Pulmonary artery endothelial cell (primary cell): ENCODE data around the gene HSPB9. TPM values are rescaled to one million over a fixed set of nuclear protein-coding genes. Genes with fewer than 3 reads are reported as not detected.

Experiments used
- DNase-seq: peaks from one replicate; pipeline ENCODE4 v3.0.0-alpha.2; 2011; ENCODE audit warnings: low read depth, low spot score
- total RNA-seq: library from RNA; depleted of rRNA; stranded (reverse); fragments of >200 nt; gene quantifications from 2 replicates; pipeline ENCODE4 v1.2.3, GENCODE V29; 2014

The HSPB9 gene, protein sequence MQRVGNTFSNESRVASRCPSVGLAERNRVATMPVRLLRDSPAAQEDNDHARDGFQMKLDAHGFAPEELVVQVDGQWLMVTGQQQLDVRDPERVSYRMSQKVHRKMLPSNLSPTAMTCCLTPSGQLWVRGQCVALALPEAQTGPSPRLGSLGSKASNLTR
- not detected in 2 replicates for total RNA-seq

DNA sequence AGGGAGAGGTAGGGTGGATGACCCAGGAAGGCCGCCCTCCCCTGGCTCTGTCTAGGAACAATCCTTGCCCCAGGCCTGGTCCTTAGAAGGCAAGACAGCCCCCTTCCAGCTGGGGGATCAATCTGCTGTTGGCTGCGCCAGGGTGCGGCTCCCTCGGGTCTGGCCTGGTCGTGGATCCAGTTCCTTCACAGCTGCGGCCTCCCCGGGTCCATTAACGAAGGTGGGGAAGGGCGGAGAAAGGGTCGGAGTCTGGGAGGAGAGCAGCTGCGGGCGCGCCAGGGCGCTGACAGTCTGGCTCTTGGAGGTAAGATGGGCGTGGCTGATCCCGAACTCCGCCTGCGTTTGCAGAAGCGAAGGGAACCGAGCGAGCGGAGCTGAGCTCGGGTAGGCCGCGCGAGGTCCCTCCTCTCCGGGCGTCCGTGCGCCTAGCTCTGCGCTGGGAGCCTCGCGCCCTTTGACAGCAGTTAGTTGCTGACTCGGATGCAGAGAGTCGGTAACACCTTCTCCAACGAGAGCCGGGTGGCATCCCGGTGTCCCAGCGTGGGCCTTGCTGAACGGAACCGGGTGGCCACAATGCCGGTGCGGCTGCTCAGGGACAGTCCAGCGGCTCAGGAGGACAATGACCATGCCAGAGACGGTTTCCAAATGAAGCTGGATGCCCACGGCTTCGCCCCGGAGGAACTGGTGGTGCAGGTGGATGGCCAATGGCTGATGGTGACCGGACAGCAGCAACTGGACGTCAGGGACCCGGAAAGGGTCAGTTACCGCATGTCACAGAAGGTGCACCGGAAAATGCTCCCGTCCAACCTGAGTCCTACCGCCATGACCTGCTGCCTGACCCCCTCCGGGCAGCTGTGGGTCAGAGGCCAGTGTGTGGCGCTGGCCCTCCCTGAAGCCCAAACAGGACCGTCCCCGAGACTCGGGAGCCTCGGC is at the start of gene HSPB9:
TSS of gene HSPB9 (plus strand) at position 434 of the 933 bp plus-strand sequence. CDS start at position 481, 47 bp downstream.
- no peak for DNase-seq

DNA sequence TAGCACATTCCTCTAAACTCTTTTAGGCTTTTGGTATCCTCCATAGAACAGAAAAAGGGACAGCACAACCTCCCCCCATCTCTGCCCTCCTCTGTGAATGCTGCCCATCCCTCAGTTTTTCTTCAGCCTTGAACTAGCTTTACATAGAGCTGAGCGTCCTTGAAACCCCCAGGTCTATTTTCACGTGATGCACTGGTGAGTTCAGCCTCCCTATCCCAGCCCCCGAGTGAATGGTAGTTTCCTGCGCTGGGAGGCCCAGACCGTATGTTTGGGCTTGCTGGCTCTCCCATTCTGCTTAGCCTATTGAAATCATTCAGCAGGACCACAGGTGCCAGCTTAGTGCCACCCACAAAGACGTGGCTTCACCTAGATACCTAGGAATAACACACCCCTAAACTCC is 46.8 kb upstream of the HSPB9 start:
- no peak for DNase-seq

DNA sequence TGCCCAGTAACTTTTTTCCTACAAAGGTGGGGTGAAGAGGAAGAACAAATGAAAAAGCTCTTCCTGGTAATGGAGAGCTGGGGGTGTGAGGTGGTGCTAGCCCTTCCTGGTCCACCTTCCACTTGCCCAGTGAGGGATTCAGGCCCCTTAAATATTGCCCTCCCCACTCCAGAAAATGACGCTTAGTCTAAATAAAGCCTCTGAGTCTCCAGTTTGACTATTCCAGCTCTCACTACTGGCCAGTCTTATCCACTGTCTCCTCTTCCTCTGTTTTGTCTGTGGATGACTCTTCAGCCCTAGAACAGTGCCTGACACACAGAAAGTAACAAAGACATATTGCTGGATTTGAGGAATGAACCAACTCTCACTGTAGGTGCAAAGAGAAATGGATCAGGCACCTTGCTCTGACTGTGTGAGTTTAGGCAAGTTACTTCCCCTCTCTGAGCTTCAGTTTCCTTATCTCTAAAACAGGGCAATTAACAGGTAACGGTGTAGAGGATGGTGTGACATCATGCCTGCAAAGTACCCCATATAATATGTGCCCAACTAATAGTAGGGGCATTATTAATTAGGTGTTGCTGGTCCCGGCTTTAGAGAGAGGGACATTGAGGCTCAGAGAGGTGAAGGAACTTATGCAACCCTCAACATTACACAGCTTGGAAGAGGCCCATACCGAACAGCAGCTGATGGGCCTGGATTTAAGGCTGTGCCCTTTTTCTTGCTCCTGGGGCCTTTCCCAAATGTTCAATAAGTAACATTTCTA is 45.6 kb upstream of the HSPB9 start:
- no peak for DNase-seq

DNA sequence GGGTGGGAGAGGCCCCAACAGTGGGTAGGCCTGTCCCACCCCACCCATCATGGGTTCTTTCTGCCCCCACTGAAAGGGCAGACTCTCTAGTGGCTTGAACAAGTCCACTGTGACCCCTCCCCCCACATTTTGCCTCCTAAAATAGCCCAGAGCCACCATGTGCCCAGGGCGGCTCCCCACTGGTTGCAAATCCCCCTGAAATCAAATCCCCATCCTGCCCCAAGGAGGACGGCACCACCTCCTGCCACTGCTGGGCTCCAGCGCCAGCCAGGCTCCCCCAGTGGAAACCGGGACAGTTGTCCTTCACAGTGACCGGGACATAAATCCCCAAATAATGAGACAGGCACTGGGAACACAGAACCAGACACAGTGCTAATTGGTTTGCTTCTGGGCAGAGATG is 44.8 kb upstream of the HSPB9 start:
- DNase-seq = no peak

DNA sequence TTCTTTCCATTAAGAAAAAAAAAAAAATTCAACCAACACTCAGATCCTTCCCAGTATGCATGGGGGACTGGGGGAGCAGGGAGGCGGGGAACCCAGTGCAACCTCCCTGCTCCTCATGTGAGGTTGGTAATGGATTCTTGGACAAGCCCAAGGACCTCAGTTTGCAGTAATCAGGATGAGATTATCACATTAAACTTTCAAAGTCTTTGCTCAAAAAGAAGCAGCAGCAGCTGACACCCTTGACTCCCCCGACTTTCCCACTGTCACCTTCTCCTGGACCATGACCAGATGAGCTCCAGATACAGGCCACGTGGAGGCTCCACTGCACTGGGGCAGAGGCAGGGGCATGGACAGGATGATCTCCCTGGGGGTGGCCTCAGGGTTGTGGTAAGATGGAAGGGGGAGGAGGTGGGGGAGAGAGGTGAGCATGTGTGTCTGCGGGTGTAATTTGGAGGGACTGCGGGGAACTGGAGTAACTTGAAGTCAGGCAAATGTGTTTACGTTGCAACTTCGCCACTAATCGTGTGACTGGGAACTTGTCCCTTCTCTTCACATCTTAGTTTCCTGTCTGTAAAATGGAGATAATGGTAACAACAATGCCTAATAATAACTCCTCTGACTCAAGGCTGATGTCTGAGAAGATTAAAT is 44.1 kb upstream of the HSPB9 start:
- no peak for DNase-seq

DNA sequence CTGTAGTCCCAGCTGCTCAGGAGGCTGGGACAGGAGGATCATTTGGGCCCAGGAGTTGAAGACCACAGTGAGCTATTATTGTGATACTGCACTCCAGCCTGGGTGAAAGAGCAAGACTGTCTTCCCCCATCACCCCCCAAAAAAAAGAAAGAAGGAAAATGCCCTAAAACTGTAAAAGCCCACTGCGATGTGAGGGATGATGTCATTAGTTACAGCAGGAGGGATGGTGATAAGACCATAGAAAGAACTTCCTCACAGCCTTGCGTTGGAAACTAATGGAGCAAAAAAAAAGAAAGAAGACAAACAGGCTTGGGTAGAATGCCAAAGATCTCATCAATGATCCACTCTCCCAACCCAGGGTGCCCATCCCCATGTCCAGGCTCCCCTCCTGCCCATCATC is 43.1 kb upstream of the HSPB9 start:
- no peak for DNase-seq

DNA sequence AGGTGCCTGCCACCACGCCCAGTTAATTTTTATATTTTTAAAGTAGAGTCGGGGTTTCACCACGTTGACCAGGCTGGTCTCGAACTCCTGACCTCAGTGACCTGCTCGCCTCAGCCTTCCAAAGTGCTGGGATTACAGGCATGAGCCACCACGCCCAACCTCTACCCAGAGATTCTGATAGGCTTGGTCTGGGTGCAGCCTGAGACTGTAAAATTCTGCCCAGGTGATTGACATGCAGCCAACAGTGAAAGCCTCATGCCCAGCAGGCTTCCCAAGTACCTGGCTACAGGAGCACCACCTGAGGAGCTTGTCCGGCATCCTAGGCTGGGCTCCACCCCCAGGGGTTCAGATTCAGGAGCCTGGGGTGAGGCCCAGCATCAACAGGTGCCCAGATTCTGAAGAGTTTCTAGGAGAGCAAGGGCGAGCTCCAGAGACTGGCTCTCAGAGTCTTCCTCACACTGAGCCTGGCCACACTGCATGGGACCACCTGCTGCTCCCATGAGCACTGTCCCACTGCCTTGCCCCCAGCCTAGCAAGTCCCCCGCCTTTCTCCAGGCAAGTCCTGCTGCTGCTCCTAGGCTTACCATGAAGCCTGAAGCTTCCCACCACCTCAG is 41.0 kb upstream of the HSPB9 start:
- no peak for DNase-seq

DNA sequence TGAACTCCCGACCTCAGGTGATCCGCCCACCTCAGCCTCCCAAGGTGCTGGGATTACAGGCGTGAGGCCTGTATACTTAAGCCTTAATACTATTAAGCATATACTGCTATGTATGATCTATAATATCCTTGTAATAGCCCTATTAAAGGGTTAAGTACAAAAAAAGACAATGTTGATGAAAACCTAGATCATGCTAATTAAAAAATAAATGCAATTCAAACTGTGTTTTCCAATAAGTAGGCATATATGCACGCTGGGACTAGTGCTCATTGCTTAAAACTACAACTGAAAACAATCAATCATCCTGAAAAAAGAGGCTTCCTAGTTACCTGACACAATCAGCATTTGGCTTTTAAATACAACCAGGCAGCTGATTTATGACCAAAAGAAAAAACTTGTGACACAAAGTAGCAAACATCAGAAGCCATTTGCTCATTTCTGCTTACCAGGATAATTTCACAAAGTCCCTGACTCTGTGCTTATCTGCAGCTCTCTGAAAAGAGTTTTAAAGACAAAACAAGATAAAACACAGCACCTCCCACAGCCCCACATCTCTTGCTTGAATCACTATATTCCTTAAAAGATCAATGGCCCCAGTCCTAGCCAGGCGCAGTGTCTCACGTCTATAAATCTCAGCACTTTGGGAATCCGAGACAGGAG is 35.4 kb upstream of the HSPB9 start:
- DNase-seq = no peak

DNA sequence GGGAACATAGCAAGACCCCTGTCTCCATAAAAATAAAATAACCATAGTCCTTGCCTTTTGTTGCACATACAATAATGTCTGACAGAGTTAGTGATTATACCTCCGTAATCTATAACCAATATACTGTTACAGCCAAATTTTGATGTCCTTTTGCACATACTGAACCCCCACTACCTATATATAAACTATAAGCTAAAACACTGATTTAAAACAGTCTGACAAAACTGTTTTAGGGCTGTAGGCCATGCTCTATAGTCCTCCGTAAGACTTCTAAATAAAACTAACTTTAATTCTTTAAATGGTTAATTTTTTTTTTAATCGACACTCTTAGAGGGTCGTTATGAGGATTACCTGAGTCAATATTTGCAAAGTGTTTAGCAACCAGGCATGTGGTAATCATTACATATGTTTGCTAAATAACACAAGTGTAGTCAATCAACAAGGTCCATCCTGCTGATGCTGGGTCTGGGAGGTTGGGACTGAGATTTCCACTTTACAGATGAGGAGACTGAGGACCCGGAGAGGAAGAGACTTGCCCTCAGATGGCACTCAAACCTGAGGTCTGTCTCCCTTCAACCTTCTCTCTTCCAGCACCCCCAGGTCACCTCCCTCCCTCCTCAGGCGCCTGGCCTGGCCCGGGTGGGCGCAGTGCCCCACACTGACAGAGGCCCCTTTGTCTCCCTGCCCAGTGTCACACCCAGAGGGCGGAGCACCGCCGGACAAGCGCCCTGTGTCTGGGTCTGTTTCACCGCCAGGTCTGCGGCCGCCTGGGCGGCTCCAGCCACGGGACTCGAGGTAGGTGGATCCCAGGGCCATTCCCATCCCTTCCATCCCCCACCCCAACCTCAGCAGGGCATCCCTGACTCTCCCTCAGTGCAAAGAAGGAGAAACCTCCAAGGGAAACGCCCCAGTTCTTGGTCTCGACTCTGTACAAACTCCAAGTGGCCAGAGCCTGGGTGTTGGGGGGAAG is 34.6 kb upstream of the HSPB9 start:
- DNase-seq = no peak

DNA sequence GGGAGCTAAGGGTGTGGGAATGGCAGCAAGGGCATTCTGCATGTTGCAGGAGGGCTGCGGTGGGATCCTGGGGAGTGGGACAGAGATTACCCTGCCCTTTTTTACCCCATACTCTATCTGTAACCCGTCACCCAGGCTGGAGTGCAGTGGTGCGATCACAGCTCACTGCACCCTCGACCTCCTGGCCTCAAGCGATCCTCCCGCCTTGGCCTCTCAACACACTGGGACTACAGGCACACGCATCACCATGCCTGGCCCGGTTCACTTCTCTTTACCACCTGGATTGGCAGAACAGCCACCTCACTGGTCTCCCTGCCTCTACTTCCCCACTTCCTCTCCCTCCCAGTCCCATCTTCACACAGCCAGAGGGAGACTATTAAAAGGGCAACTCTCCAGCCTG is 33.9 kb upstream of the HSPB9 start:
- no peak for DNase-seq

DNA sequence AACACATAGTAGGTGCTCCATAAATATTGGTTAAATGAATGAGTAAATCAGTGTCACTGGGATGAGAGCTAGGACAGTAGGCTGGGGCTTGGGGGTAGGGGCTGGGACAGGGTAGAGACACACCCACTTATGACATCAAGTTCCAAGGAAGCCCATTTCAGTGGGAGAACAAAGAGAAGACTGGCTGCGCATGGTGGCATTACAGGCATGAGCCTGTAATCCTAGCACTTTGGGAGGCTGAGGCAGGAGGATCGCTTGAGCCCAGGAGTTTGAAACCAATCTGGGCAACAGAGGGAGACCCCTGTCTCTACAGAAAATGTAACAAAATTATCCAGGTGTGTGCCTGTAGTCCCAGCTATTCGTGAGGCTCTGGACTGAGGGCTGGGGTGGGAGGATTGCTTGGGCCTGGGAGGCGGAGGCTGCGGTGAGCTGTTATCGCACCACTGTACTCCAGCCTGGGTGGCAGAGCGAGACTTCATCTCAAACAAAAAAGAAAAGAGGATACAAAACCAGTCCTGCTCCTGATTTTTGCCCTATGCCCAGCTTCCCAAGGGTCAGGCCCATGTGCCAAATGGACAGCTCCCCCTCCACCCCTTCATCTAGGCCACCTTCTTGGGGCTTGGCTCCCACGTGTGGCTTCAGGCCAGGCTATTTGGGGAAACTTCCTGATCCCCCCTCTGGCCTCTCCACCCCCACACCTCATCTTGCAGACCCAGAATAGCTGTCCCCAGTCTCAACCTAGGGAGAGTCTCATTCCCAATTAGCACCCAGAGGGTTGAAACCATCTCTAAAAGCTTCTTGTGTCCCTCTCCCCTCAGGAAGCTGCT is 31.4 kb upstream of the HSPB9 start:
- DNase-seq = no peak

DNA sequence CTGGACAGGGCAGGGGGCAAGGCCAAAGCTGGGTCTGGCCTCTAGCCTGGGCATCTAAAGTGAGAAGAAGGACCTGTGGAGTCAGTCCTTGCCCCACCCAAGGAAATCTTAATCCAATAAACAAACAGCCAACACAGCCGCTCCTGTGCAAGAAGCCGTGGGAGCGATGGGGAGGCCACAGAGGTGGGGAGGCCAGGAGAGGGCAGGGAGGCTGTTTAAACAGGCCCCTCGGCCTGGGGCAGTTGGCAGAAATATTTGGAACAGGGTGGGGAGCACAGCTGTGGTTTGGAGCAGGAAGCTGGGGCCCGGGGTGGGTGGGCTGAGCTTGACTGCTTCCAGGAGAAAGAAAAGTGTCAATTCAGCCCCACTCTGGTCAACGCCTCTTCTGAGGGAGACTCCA is 29.7 kb upstream of the HSPB9 start:
- no peak for DNase-seq

DNA sequence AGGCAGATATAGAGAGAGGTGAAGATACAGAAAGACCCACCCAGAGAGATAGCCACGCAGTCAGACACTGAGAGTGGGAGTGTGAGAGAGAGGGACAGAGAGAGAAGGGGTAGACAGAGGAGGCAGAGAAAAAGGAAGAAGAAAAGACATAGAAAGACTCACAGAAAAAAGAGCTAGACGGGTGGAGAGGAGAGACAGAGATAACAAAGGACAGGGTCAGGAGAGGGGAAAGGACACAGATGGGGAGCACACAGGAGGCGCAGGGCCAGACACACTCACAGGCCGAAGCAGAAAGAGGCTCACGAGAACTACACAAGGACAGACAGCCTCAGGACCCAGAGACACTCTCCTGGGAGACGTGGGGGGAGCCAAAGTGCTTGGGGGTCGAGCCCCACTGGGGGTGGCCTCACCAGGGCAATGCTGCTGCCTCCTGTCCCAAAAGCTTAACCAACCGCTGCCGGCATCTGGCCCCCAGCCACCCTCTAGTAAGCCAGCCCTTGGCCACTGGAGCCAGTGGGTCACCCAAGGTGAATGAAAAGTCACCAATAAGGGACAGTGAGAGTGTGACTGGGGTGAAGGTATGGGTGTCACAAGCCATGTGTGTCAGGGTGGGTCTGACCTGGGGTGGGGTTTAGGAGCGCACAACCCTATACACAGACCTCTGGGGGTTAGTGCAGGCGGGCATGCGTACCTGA is 28.1 kb upstream of the HSPB9 start:
- no peak for DNase-seq

DNA sequence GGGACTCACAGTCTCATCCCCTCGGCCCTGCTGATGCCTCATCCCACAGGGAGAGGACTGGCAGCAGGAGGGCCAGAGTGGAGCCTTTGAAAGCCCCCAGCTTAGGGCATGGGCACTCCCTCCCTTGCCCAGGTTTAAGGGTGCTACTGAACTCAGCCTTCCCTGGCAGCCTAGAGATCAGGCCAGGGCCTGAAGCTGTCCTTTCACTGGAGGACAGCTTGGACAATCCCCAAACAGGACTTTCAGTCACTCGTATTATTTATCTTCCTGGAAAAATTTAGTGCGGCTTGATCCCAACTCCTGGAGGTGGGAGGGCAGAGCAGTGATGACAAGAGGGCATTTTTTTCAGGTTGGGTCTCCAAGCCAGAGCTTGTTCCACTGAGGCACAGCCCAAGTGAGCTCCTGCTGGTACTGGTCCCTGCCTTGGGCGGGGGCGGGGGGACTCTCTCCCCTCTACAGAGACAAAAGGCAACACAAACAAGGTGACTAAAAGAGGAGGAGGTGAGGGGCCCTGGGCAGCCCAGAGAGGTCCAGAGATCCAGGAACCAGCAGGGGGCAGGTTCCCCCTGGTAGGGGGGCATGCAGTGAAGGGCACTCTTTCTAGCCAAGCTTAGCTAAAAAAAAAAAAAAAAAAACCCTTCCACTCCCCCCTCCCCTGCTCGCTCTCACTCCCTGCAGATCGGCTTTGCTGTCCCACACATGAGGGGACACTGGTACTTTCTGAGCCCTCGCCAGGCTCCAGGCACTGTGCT is 26.1 kb upstream of the HSPB9 start:
- DNase-seq = no peak

DNA sequence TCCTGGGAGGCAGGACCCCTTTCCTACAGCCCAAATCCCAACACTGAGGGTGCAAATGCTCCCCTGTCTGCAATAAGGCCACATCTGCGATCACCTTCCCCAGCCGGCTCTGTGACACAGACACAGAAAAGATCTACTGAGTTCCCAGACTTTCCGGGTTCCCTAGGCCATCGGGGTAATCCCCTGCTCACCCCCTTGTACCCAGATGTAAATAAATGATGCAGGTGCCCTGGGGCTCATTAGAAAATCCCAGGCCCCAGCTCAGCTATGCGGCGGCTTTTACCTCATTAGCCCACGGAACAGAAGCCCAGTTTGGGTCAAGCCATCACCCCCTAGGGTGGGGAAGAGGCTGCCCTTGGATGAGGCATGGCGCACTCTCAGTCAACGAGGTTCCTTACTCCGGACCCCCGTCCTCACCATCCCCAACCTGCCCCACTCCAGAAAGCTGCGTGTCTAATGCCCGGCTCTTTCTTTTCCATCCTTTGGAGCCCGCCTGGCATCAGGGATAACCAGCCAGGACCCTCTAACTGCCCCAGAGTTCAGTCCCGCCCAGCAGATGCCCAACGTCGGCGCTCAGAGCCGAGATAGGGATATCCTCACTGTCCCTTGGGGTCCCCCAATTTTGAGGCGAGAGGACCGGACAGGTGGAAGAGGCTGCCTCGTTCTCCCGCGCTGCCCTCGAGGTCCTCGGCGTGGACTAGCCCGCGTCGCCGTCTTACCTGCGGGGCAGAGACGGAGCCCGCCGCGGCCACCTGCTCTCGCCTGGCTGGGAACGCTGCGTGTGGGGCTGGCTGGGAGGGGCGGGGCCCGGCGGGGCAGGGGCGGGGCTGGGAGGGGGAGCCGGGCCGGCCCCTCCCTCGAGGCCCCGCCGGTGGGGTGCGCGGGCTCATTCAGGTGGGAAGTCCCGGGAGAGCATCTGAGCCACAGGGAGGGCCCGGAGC is 24.6 kb upstream of the HSPB9 start, which contains the start of gene ZNF385C:
TSS of gene ZNF385C (minus strand) at position 783 of the 941 bp plus-strand sequence. CDS start 35,417 bp downstream, outside the sequence.
- DNase-seq = no peak
